Left cardiac atrium (tissue), 4 donors: ENCODE measurements around the gene USP47. TPM values are rescaled to one million over a fixed set of nuclear protein-coding genes. Genes with fewer than 3 reads are reported as not detected.
A peak's percentile ranks its signal among the peaks of the same experiment; 100 is the strongest.
"Not testable (repeated sequence)": the region's sequence is repeated elsewhere in the genome, so short reads cannot be mapped to it uniquely, and the experiment has no call there.

Experiments
- ATAC-seq, 2 donors: fragments of 200-7000 bp; cut with Tn5 transposase; one replicate each; pipeline ENCODE4 v1.9.1; 2020; ENCODE audit warnings: mild to moderate bottlenecking in 2 of 2, moderate library complexity in 2 of 2
- DNase-seq: peaks from one replicate; pipeline ENCODE4 v3.0.0-alpha.2; 2020
- intact Hi-C, 2 donors: fragments of 100-400 bp; cut with DNase I; formaldehyde crosslinking; loops; one replicate each; pipeline versions ENCODE4 v1.14.1 to v1.15.1; 2022 to 2023
- total RNA-seq, 2 donors: library from RNA; stranded (reverse); fragmentation: NEBNext Ultra II Directional; extraction: Animal tissue kit (Norgen Biotek cat#: 25700); gene quantifications; one replicate each; pipeline ENCODE4 v1.2.1, GENCODE V29; 2021
- donor health status: DM: no; HTN: yes; CAD: no.
- donor health status: DM: no; HTN: yes; CAD: no; lungs with severe emphysema.
- donor health status: DM: yes; HTN: yes; CAD: no.
- donor health status: Dilated cardiomyopathy.

Gene USP47
- total RNA-seq, 2 donors from 2014 or later, result 48.3 to 56.4 TPM

DNA sequence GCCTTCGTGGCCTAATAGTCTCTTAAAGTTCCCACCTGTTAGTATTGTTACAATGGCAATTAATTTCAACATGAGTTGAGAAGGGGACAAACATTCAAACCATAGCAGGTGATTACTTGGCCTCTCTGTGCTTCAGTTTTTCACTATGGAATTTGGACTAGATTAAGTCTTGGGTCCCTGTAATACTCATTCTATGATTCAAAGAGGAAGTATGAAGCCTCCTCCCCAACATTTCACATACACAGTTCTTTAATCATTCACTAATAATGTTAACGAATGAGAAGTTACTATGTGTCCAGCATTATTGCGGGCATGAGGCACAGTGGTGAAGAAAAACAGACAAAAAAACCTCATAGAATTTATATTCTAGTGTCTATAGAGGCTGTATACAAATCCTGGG is 19.9 kb upstream of the USP47 start:
- DNase-seq, result no peak
- ATAC-seq, result no peak
- intact Hi-C loops, result no loop called here

GRCh38 chr11:11822946-11823345 is 18.8 kb upstream of the USP47 start:
- ATAC-seq, result peak in 1 of 2 donors; percentile 50
- intact Hi-C loops, result no loop called here
- no peak for DNase-seq

GRCh38 chr11:11826260-11826659 is 15.5 kb upstream of the USP47 start:
- DNase-seq (no peak), ATAC-seq (no peak)
- intact Hi-C loops, result no loop called here

DNA sequence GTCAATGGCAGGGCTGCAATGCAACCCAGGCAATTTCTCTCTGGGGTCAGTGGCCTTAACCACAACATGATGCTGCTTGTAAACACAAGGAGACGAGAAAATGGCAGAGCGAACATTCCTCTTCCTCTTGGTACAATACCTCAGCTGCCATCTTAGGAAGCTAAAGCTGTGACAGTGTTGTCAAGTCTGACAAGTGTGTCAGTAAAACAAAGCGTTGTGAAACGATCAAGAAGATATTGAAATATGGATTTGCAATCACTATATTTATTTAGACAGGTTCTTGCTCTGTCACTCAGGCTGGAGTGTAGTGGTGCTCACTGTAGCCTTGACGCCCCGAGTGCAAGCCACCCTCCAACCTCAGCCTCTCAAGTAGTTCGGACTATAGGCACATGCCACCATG is 14.5 kb upstream of the USP47 start:
- intact Hi-C loops, result no loop called here
- no peak for DNase-seq
- no peak for ATAC-seq

DNA sequence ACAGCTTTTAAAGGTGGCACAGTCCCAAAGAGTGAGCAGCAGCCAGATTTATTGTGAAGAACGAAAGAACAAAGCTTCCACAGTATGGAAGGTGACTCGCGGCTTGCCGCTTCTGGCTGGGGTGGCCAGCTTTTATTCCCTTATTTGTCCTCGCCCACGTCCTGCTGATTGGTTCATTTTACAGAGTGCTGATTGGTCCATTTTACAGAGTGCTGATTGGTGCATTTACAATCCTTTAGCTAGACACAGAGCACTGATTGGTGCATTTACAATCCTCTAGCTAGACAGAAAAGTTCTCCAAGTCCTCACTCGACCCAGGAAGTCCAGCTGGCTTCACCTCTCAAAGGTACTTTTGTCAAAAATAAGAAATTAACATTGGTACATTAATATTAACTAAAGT is 10.4 kb upstream of the USP47 start:
- DNase-seq, ATAC-seq, intact Hi-C loops: not testable (repeated sequence)

DNA sequence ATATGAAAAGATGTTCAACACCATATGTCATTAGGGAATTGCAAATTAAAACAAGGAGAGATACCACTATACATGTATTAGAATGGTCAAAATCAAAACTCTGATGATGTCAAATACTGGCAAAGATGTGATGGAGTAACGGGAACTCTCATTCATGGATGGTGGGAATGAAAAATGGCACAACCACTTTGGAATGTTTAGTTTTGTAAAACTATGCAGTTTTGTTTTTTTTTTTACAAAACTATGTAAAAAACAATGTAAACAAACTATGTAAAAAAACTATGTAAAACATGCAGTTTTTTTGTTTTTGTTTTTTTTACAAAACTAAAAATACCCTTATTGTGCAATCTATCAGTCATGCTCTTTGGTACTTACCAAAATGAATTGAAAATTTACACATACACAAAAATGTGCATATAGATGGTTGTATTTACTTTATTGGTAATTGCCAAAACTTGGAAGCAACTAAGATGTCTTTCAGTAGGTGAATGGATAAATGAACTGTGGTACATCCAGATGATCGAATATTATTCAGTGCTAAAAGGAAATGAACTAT is 5.0 kb upstream of the USP47 start:
- intact Hi-C loops, result no loop called here
- ATAC-seq, result no peak
- no peak for DNase-seq

DNA sequence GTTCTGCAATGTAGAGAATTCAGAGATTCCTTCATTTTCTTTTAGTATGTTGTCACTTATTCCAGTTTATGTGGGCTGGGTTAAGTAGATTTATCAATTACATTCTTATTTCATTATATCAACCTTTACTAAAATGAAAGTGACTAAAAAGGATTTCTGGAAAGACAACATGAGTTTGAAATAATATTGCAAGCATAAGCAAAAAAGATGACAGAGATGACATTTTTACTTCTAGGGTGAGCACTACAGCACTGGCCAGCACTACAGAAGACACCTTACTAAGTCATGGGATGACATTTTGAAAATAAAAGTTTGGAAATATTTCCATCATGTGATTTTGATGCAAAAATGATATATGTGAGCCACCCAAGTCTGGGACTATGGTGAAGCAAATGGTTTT is 2.1 kb upstream of the USP47 start:
- no peak for ATAC-seq
- intact Hi-C loops, result no loop called here

DNA sequence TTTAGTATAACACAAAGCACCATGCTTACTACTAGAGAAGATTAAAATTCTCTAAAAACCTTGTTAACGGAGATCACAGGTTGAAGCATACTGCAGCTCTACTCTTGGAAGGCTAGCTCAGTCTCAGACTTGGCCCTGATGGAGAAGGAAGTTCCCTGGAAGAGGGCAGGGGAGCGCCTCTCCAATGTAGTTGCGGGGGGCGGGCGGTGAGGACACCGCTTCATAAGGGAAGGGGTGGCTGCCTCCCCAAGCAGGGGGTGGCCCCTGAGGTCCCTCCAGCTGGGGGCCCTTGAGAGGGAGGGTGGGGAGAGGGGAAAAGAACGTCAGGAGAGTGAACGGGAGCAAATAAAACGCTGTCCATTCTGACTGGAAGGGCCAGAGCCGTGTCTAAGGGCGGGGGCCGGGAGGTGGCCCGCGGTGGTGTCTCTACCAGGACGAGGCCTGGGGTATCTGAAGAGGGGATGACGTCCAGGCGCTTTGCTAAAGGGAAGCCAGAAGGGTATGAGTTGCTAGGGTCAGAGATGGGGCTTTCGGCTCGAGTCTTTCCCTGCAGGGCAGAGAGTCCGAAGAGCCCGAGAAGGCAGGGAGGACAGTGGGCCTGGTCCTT is 553 bp upstream of the USP47 start:
- DNase-seq, result peak; percentile 57
- peak; percentile 67 to 74 for ATAC-seq
- intact Hi-C loops, result no loop called here

More for the DNA sequence above, 2.1 kb upstream of the USP47 start:
- no peak for DNase-seq

DNA sequence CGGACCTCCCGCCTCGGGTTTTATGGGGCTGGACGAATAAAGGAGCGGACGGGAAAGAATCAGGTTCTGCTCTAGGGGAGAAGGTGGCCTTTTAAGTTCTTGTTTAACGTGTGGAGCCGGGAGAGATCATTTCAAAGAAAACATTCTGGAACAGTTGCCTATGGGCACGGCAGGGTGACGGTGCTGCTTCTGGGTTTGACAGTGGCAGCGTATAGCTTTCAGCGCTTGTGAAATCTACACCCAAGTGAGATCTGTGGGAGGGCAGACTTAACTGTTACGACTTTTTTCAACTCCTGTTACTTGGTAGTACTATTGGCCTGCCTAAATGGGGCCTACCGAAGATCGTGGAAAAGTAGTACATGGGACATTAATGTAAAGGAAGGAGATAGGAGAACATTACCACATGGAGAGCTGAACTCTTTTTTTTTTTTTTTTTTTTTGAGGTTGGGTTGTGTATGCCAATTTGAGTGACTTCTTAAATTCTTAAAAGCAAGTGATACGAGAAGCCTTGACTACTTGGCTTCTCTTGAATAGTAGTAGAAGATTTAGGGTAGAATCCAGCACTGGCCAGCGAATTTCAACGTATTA is 743 bp downstream of the USP47 start:
- ATAC-seq (peak; percentile 72 to 74), DNase-seq (peak; percentile 38)
- intact Hi-C loops, result no loop called here

DNA sequence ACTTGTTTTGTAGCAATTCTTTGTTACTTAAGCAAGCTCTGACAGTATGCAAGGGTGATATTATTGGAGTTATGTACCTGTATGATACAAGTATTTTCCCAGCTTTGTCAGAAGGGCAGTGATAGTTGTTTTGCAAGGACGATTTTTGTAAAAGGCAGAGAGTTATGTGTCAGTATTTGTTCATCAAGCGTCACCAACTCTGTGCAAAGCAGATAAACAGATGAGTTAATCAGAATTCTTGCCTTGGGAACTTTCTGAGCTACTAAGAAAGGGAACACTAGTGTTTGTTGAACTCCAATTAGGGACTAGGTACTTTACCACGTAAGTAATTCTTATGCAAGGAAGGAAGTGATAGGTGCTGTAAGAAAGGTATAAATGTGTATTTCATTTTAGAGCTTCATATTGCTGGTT is 1.4 kb downstream of the USP47 start:
- ATAC-seq (peak in 1 of 2 donors; percentile 6), DNase-seq (no peak)
- intact Hi-C loops, result no loop called here

DNA sequence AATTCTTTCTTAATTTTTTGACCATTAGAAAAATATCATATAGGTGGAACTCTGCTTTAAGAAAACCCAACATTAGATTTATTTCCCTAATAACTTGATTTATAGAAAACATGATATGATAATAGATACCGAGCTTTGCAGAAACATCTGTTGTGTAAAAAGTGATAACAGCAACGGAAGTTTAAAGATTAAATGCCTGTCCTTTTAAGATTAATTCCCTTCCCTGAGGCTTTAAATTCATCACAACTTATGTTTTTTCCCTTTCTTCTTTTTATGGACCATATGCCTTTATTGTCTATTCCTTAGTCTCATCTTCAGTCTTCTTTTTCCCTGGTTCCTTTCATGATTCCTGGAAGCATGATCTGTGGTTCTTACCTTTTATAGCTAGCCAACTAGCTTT is 1.9 kb downstream of the USP47 start:
- no peak for DNase-seq
- intact Hi-C loops, result no loop called here
- ATAC-seq, result no peak

GRCh38 chr11:11844272-11844671 is 2.5 kb downstream of the USP47 start:
- DNase-seq (no peak), ATAC-seq (no peak)
- intact Hi-C loops, result no loop called here

DNA sequence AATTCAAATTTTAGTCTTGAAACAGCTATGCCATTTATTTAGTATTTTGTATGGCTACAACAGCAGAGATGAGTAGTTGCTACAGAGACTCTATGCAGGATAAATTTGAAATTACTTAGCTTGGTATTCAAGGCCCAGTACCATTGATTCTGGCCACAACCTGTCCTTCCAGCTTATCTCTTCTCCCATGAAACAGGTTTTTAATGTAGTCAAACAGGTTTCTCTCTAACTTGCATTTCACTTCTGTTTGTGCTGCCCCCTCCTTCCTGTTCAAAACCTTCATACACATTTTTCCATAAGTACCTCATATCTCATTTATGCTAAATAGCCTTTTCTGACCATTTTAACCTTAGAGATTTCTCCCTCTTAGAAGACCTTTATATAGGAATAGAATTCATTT is 3.3 kb downstream of the USP47 start:
- intact Hi-C loops, result no loop called here
- no peak for DNase-seq

DNA sequence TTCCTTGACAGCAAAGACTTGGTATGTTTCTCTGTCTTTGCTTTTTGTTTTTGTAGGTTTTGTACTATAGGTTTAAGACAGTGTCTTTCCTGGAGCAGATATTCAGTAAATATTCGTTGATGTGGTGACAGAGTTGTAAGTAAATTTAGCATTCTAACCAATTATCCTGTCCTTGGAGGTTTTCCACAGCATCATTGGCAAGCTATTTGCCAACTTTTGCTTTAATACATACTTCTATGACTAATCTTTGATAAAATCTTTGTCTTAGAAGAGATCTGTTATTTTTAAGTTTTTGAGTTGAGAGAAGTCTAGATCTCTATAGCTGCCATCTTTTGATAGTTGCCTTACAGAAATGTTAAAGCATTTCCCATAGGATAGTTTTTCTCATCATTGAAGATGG is 3.8 kb downstream of the USP47 start:
- ATAC-seq, result no peak
- intact Hi-C loops, result no loop called here

More for the DNA sequence above, 3.3 kb downstream of the USP47 start:
- no peak for ATAC-seq

GRCh38 chr11:11847082-11847481 is 5.3 kb downstream of the USP47 start:
- intact Hi-C loops, result no loop called here
- DNase-seq, result no peak
- ATAC-seq, result no peak

More for the DNA sequence above, 3.8 kb downstream of the USP47 start:
- DNase-seq, result no peak

GRCh38 chr11:11848891-11849746 is 7.3 kb downstream of the USP47 start:
- peak; percentile 83 to 89 for ATAC-seq
- DNase-seq, result peak; percentile 56
- intact Hi-C loops, result no loop called here

GRCh38 chr11:11850668-11851067 is 8.9 kb downstream of the USP47 start:
- intact Hi-C loops, result no loop called here
- DNase-seq (no peak), ATAC-seq (peak in 1 of 2 donors; percentile 11)

DNA sequence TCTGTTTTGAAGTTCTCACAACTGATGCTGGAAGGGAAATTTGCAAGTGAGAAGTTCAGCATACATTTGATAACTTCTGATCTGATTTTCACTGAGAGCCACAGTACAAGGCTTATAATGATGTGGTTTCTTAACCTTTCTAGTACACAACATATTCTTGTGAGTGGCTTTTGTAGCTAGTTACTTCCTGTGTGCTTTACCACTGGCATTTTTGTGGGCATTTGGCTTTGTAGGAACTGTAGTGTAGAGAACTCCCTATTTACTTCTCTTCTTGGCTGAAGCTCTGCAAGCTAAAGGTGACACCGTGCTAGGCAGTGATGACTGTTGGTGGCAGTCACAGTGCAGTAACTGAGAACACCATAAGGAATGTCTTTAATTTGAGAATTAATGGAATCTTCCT is 14.9 kb downstream of the USP47 start:
- intact Hi-C loops, result no loop called here
- ATAC-seq (peak in 1 of 2 donors; percentile 32), DNase-seq (no peak)

- DNase-seq (no peak), ATAC-seq (no peak)
- intact Hi-C loops, result no loop called here
Measured at GRCh38 chr11:11857769-11858168, 16.0 kb downstream of the USP47 start.

- no peak for ATAC-seq
- intact Hi-C loops, result no loop called here
- no peak for DNase-seq
Measured at GRCh38 chr11:11858676-11859075, 16.9 kb downstream of the USP47 start.
